HepG2 (cell line): ENCODE measurements around the gene TSHZ2. TPM values are rescaled to one million over a fixed set of nuclear protein-coding genes. Genes with fewer than 3 reads are reported as not detected.

Source experiments
- ATAC-seq: fragments of 200-7000 bp; cut with Tn5 transposase; 3 replicates; pipeline ENCODE4 v1.9.1; 2020; ENCODE audit warnings: mild to moderate bottlenecking, moderate library complexity
- BruUV-seq: library from RNA; stranded (reverse); fragments of 400-500 nt; replicated peaks from 2 replicates; lab custom pipeline; 2021; lab: Mats Ljungman, UMichigan
- CTCF ChIA-PET: fragments of 300-600 bp; formaldehyde crosslinking; extraction: SDS; loops from one replicate; lab custom pipeline; 2021; ENCODE audit warnings: low total read pairs, inconsistent platforms, low intra/inter-chr PET ratio; lab: Yijun Ruan, JAX
- POLR2A ChIA-PET: fragments of 350-600 bp; sonication (Branson Sonifier 250); formaldehyde crosslinking; loops from one replicate; lab custom pipeline; 2020; ENCODE audit warnings: antibody characterized with exemption, inconsistent platforms; lab: Yijun Ruan, JAX
- DNase-seq: peaks from one replicate; pipeline ENCODE4 v3.0.0-alpha.2; 2015; ENCODE audit warnings: low spot score
- FAIRE-seq: peaks from 3 replicates; lab custom pipeline; 2011; peaks lifted over from hg19 to GRCh38; lab: Jason Lieb, UNC
- H2AFZ ChIP-seq: one replicate; pipeline ENCODE4 v1.6.1; 2011; ENCODE audit warnings: low read length, inconsistent platforms
- H3K27ac ChIP-seq: fragments of 300-600 bp; 3 replicates; pipeline ENCODE4 v1.8.0; 2011; ENCODE audit warnings: mixed run types, mild to moderate bottlenecking, mixed read lengths, low read length, inconsistent platforms; ENCODE audit not compliant: insufficient read depth; ENCODE audit errors: extremely low read length
- H3K27me3 ChIP-seq, 2 experiments: fragments of 200-600 bp in 1 of 2; 2 replicates in 1 of 2; 3 replicates in 1 of 2; pipeline versions ENCODE4 v1.6.0 to v1.8.0; 2011; ENCODE audit warnings: low read length in 2 of 2, mild to moderate bottlenecking in 2 of 2, moderate library complexity in 2 of 2, inconsistent platforms in 1 of 2; ENCODE audit not compliant: insufficient read depth in 2 of 2, control insufficient read depth in 1 of 2
- H3K36me3 ChIP-seq, 2 experiments: fragments of 200-600 bp in 1 of 2; replicated peaks in 1 of 2; 2 replicates in 1 of 2; 3 replicates in 1 of 2; pipeline versions ENCODE4 v1.5.1 to v1.8.0; 2011; ENCODE audit warnings: low read length in 2 of 2, inconsistent platforms in 1 of 2; ENCODE audit not compliant: insufficient read depth in 2 of 2, control insufficient read depth in 1 of 2
- H3K4me1 ChIP-seq: 2 replicates; pipeline ENCODE4 v1.5.1; 2012; ENCODE audit warnings: low read length, inconsistent platforms; ENCODE audit not compliant: insufficient read depth
- H3K4me2 ChIP-seq: 2 replicates; pipeline ENCODE4 v1.6.0; 2011; ENCODE audit warnings: low read depth, low read length, inconsistent platforms
- H3K4me3 ChIP-seq, 3 experiments: fragments of 200-600 bp in 1 of 3; sonication (generic), shearing (Covaris generic) in 1 of 3; replicated peaks in 1 of 3; 2 replicates each; pipeline ENCODE4 v1.5.1; 2011 to 2016; ENCODE audit warnings: low read length in 3 of 3, inconsistent platforms in 2 of 3, low read depth in 2 of 3, mild to moderate bottlenecking in 2 of 3, control low read depth in 1 of 3, mixed read lengths in 1 of 3; ENCODE audit not compliant: insufficient read depth in 1 of 3
- H3K79me2 ChIP-seq: one replicate; pipeline ENCODE4 v1.6.1; 2011; ENCODE audit warnings: low read length, inconsistent platforms; ENCODE audit not compliant: insufficient read depth
- H3K9ac ChIP-seq: 2 replicates; pipeline ENCODE4 v1.6.0; 2011; ENCODE audit warnings: mild to moderate bottlenecking, low read depth, low read length, inconsistent platforms; ENCODE audit not compliant: insufficient read depth
- H3K9me3 ChIP-seq: 2 replicates; pipeline ENCODE4 v1.5.1; 2012; ENCODE audit warnings: mild to moderate bottlenecking, low read length
- H4K20me1 ChIP-seq: 2 replicates; pipeline ENCODE4 v1.6.0; 2011; ENCODE audit warnings: inconsistent platforms, mild to moderate bottlenecking, low read length, moderate library complexity; ENCODE audit not compliant: insufficient read depth
- CERS6 ChIP-seq: sonication (generic); formaldehyde crosslinking; IDR thresholded peaks from 2 replicates; pipeline ENCODE4 v1.5.0; 2020; ENCODE audit warnings: missing genetic modification reagents
- HHEX ChIP-seq: IDR thresholded peaks from 2 replicates; pipeline ENCODE4 v1.6.1; 2016; ENCODE audit warnings: control low read depth
- HNRNPH1 ChIP-seq: fragments of 200-400 bp; formaldehyde crosslinking; optimal IDR thresholded peaks from 2 replicates; pipeline ENCODE3; 2017; ENCODE audit warnings: mild to moderate bottlenecking, low read depth, low read length
- IKZF5 ChIP-seq: IDR thresholded peaks from 2 replicates; pipeline ENCODE4 v1.6.1; 2018; ENCODE audit warnings: missing genetic modification reagents, mild to moderate bottlenecking, missing compliant biosample characterization
- NFE2L2 ChIP-seq: fragments of 150-350 bp; IDR thresholded peaks from 2 replicates; pipeline ENCODE4 v1.6.1; 2014; ENCODE audit warnings: low read length
- PITX1 ChIP-seq: sonication (generic); formaldehyde crosslinking; IDR thresholded peaks from 2 replicates; pipeline ENCODE4 v1.5.1; 2020; ENCODE audit warnings: mild to moderate bottlenecking, missing genetic modification reagents
- PRDM10 ChIP-seq: sonication (generic); formaldehyde crosslinking; IDR thresholded peaks from 2 replicates; pipeline ENCODE4 v1.4.0; 2020; ENCODE audit warnings: low read depth, missing genetic modification reagents
- RORA ChIP-seq: sonication (generic); formaldehyde crosslinking; IDR thresholded peaks from 2 replicates; pipeline ENCODE4 v1.5.0; 2020; ENCODE audit warnings: mild to moderate bottlenecking, missing genetic modification reagents, moderate library complexity
- SNAPC2 ChIP-seq: sonication (generic); formaldehyde crosslinking; IDR thresholded peaks from 2 replicates; pipeline ENCODE4 v1.8.1; 2022; ENCODE audit warnings: mild to moderate bottlenecking, missing genetic modification reagents
- SOX6 ChIP-seq, 2 experiments: fragments of 450-650 bp in 1 of 2; sonication (generic) in 1 of 2; formaldehyde crosslinking in 1 of 2; IDR thresholded peaks; 2 replicates each; pipeline versions ENCODE4 v1.4.0 to v1.6.1; 2017 to 2020; ENCODE audit warnings: antibody characterized with exemption in 1 of 2, mild to moderate bottlenecking in 1 of 2, missing genetic modification reagents in 1 of 2
- ZNF205 ChIP-seq: IDR thresholded peaks from 2 replicates; pipeline ENCODE4 v1.6.1; 2018; ENCODE audit warnings: missing biosample characterization, missing genetic modification reagents
- ZNF253 ChIP-seq: sonication (generic); formaldehyde crosslinking; IDR thresholded peaks from 2 replicates; pipeline ENCODE4 v1.8.0; 2022; ENCODE audit warnings: mild to moderate bottlenecking, missing genetic modification reagents, borderline replicate concordance
- ZNF317 ChIP-seq: sonication (generic); formaldehyde crosslinking; IDR thresholded peaks from 2 replicates; pipeline ENCODE4 v1.5.0; 2020; ENCODE audit warnings: mild to moderate bottlenecking, missing genetic modification reagents
- ZNF382 ChIP-seq: sonication (generic); formaldehyde crosslinking; IDR thresholded peaks from 2 replicates; pipeline ENCODE4 v1.5.0; 2020; ENCODE audit warnings: missing genetic modification reagents, mild to moderate bottlenecking, borderline replicate concordance
- ZNF547 ChIP-seq: sonication (generic); formaldehyde crosslinking; IDR thresholded peaks from 2 replicates; pipeline ENCODE4 v1.5.1; 2020; ENCODE audit warnings: mild to moderate bottlenecking, missing genetic modification reagents
- ZNF574 ChIP-seq: sonication (generic); formaldehyde crosslinking; IDR thresholded peaks from 2 replicates; pipeline ENCODE4 v1.4.0; 2020; ENCODE audit warnings: missing genetic modification reagents
- ZNF83 ChIP-seq: sonication (generic); formaldehyde crosslinking; IDR thresholded peaks from 2 replicates; pipeline ENCODE4 v1.4.0; 2020; ENCODE audit warnings: missing genetic modification reagents, mild to moderate bottlenecking, borderline replicate concordance
- WGBS: methylation state at CpG from one replicate; pipeline ENCODE4 v1.1.6; 2017; ENCODE audit warnings: low lambda C conversion rate; 5-methylcytosine and 5-hydroxymethylcytosine counted together
- in situ Hi-C: cut with HindIII; loops from 2 replicates; pipeline ENCODE4 v1.10.0; 2017; ENCODE audit warnings: low pct_unique_long_range_greater_than_20kb; ENCODE audit not compliant: extremely low pct_ligation_motif_present
- intact Hi-C: fragments of 100-400 bp; cut with micrococcal nuclease; formaldehyde crosslinking; loops from one replicate; pipeline ENCODE4 v1.10.0; 2022; ENCODE audit not compliant: unreplicated experiment
- polyA plus RNA-seq, 8 experiments: library from polyadenylated mRNA; depleted of rRNA in 3 of 8; stranded (reverse) in 7 of 8; unstranded in 1 of 8; fragments of >200 nt; fragmentation: Illumina TruSeq in 4 of 8; extraction: Trizol in 4 of 8; gene quantifications; 2 replicates each; pipeline versions ENCODE4 v1.2.1 to v1.2.3, GENCODE V29; 2011 to 2016; ENCODE audit warnings: low read depth in 4 of 8, missing spikeins in 1 of 8, mixed read lengths in 1 of 8; ENCODE audit not compliant: insufficient read depth in 1 of 8
- total RNA-seq, 5 experiments: library from RNA; depleted of rRNA; stranded (reverse); fragments of >200 nt; fragmentation: Illumina TruSeq; extraction: Trizol; gene quantifications; 2 replicates each; pipeline ENCODE4 v1.2.3, GENCODE V29; 2016; ENCODE audit warnings: low read depth in 1 of 5

TSHZ2 gene
- total and polyA plus RNA-seq, 2 of the 13 experiments (the other 11 are each of a cell fraction or from before 2014, with no cell fraction given), result 0.01 TPM; not detected in 1

- ChIA-PET POLR2A (no interaction called here), CTCF (no interaction called here)
- intact Hi-C loops (no loop called here), in situ Hi-C loops (loop anchor here (5.0 kb wide), 2 partner anchors 136 to 531 kb away; no protein-coding TSS in a partner anchor)
- Histone ChIP-seq H3K4me1 (no peaks in the 10 kb centered on the region), H4K20me1 (no peaks in the 10 kb centered on the region), H3K27ac (no peak overlapping the region), H3K9ac (no peak overlapping the region), H3K9me3 (no peaks in the 10 kb centered on the region), H3K79me2 (no peaks in the 10 kb centered on the region), H3K36me3 (no peaks in the 10 kb centered on the region), H2AFZ (no peak overlapping the region), H3K27me3 (no peaks in the 10 kb centered on the region), H3K4me3 (no peak overlapping the region), H3K4me2 (no peak overlapping the region)
- WGBS, result 32% methylated on average over 3 of the region's 3 CpGs
- BruUV-seq, result no TSS peak
- DNase-seq, result no peak
- no peak for FAIRE-seq
- no peak for ATAC-seq
- no peak for TF ChIP-seq SOX6 (IDR thresholded peaks at IDR 0.05)
- TF ChIP-seq SOX6 (CRISPR knock-in tag; IDR thresholded peaks at IDR 0.05), result no peak
- TF ChIP-seq HNRNPH1, result no peak
- TF ChIP-seq SNAPC2 (CRISPR knock-in tag), result no peak
- TF ChIP-seq ZNF547 (CRISPR knock-in tag), result no peak
- no peak for TF ChIP-seq ZNF83 (CRISPR knock-in tag)
- no peak for TF ChIP-seq ZNF205 (CRISPR knock-in tag)
- no peak for TF ChIP-seq ZNF382
- no peak for TF ChIP-seq IKZF5
- no peak for TF ChIP-seq CERS6
- no peak for TF ChIP-seq ZNF253 (CRISPR knock-in tag)
- TF ChIP-seq RORA (CRISPR knock-in tag), result no peak
- TF ChIP-seq HHEX, result no peak
- TF ChIP-seq PITX1 (CRISPR knock-in tag), result no peak
- no peak for TF ChIP-seq ZNF317
- TF ChIP-seq PRDM10 (CRISPR knock-in tag), result no peak
- no peak for TF ChIP-seq NFE2L2
- no peak for TF ChIP-seq ZNF574 (CRISPR knock-in tag)
Observed at GRCh38 chr20:53411129-53411528, 439.0 kb downstream of the TSHZ2 start.
